C4-2B (cell line): ENCODE results near the gene S100A5.
"Not testable (repeated sequence)": the region's sequence is repeated elsewhere in the genome, so short reads cannot be mapped to it uniquely, and the experiment has no call there.

ENCODE experiments used
- H3K27ac ChIP-seq: fragments of 450-650 bp; 2 replicates; pipeline ENCODE4 v1.5.1; 2017
- CTCF ChIP-seq: fragments of 450-650 bp; conservative IDR thresholded peaks from 2 replicates; pipeline ENCODE4 v1.5.1; 2017; ENCODE audit warnings: mild to moderate bottlenecking
- ZFX ChIP-seq: fragments of 450-650 bp; IDR thresholded peaks from 2 replicates; pipeline ENCODE4 v1.6.1; 2017

The S100A5 gene

GRCh38 chr1:153525088-153525728, 15.5 kb downstream of the S100A5 start:
- TF ChIP-seq ZFX (no peak), CTCF (no peak)
- no peak overlapping the region for H3K27ac ChIP-seq

GRCh38 chr1:153522353-153523048, 18.2 kb downstream of the S100A5 start:
- H3K27ac ChIP-seq, result not testable (repeated sequence)

GRCh38 chr1:153521808-153522207, 18.9 kb downstream of the S100A5 start:
- H3K27ac ChIP-seq, result not testable (repeated sequence)

- TF ChIP-seq CTCF, result no peak
- H3K27ac ChIP-seq, result no peak overlapping the region
Measured at GRCh38 chr1:153520818-153521476, 19.8 kb downstream of the S100A5 start.

- H3K27ac ChIP-seq, result not testable (repeated sequence)
Measured at GRCh38 chr1:153520137-153520691, 20.5 kb downstream of the S100A5 start.

- no peak for TF ChIP-seq CTCF
- no peak for TF ChIP-seq ZFX
- no peak overlapping the region for H3K27ac ChIP-seq
Measured at GRCh38 chr1:153519242-153519641, 21.5 kb downstream of the S100A5 start.

- 0 out of 2 replicates have a peak overlapping the region, but pooled peaks have one; percentile 3 for H3K27ac ChIP-seq
Measured at GRCh38 chr1:153515504-153516394, 25.0 kb downstream of the S100A5 start.

GRCh38 chr1:153513666-153514065, 27.1 kb downstream of the S100A5 start:
- TF ChIP-seq CTCF (no peak), ZFX (no peak)
- no peak overlapping the region for H3K27ac ChIP-seq

More at GRCh38 chr1:153515504-153516394, 25.0 kb downstream of the S100A5 start:
- TF ChIP-seq ZFX, result no peak
- no peak for TF ChIP-seq CTCF
